Neural progenitor cell (in vitro differentiated cells): ENCODE measurements around the gene CD80. TPM values are rescaled to one million over a fixed set of nuclear protein-coding genes. Genes with fewer than 3 reads are reported as not detected.

Source experiments
- DNase-seq: peaks from one replicate; pipeline ENCODE4 v3.0.0-alpha.2; 2016; ENCODE audit warnings: low spot score
- H2AFZ ChIP-seq: fragments of 200-600 bp; sonication (generic); replicated peaks from 2 replicates; pipeline ENCODE4 v1.6.1; 2016; ENCODE audit warnings: antibody characterized with exemption
- H3F3A ChIP-seq: fragments of 200-600 bp; sonication (generic); 2 replicates; pipeline ENCODE4 v1.6.1; 2016; ENCODE audit warnings: antibody characterized with exemption, low read depth
- H3K27ac ChIP-seq: fragments of 200-600 bp; sonication (generic); 2 replicates; pipeline ENCODE4 v1.5.1; 2016; ENCODE audit warnings: mild to moderate bottlenecking
- H3K27me3 ChIP-seq: fragments of 200-600 bp; sonication (generic); 2 replicates; pipeline ENCODE4 v1.6.1; 2016; ENCODE audit warnings: mild to moderate bottlenecking, moderate library complexity
- H3K36me3 ChIP-seq: fragments of 200-600 bp; sonication (generic); 2 replicates; pipeline ENCODE4 v1.5.1; 2016
- H3K4me1 ChIP-seq: fragments of 200-600 bp; sonication (generic); 2 replicates; pipeline ENCODE4 v1.6.1; 2016; ENCODE audit warnings: mixed run types
- H3K4me2 ChIP-seq: fragments of 200-600 bp; sonication (generic); 2 replicates; pipeline ENCODE4 v1.6.1; 2016
- H3K4me3 ChIP-seq: fragments of 200-600 bp; sonication (generic); 2 replicates; pipeline ENCODE4 v1.5.1; 2016
- H3K79me2 ChIP-seq: fragments of 200-600 bp; sonication (generic); 2 replicates; pipeline ENCODE4 v1.6.1; 2016; ENCODE audit warnings: low read depth
- H3K9ac ChIP-seq: fragments of 200-600 bp; sonication (generic); 2 replicates; pipeline ENCODE4 v1.6.1; 2016
- H3K9me3 ChIP-seq: fragments of 200-600 bp; sonication (generic); 2 replicates; pipeline ENCODE4 v1.5.1; 2016; ENCODE audit warnings: low read depth
- H4K20me1 ChIP-seq: fragments of 200-600 bp; sonication (generic); 2 replicates; pipeline ENCODE4 v1.6.1; 2016; ENCODE audit warnings: low read depth
- H3K27ac Mint-ChIP-seq: 3 replicates; pipeline ENCODE4 v1.8.0; 2021; ENCODE audit warnings: mixed read lengths
- H3K27me3 Mint-ChIP-seq: 2 replicates; pipeline ENCODE4 v1.8.0; 2022; ENCODE audit warnings: low read depth, mild to moderate bottlenecking, inconsistent platforms, moderate library complexity, mixed read lengths; ENCODE audit not compliant: insufficient read depth
- H3K36me3 Mint-ChIP-seq: 3 replicates; pipeline ENCODE4 v1.8.0; 2021; ENCODE audit warnings: mixed read lengths
- H3K4me1 Mint-ChIP-seq: 3 replicates; pipeline ENCODE4 v1.8.0; 2021; ENCODE audit warnings: mixed read lengths
- H3K4me3 Mint-ChIP-seq: 3 replicates; pipeline ENCODE4 v1.8.0; 2021; ENCODE audit warnings: mild to moderate bottlenecking, moderate library complexity, mixed read lengths
- H3K9me3 Mint-ChIP-seq: 3 replicates; pipeline ENCODE4 v1.8.0; 2020; ENCODE audit warnings: mixed read lengths
- CTCF ChIP-seq: fragments of 200-600 bp; sonication (generic); IDR thresholded peaks from 2 replicates; pipeline ENCODE4 v1.5.1; 2017; ENCODE audit warnings: antibody characterized with exemption, mild to moderate bottlenecking
- EZH2 ChIP-seq: fragments of 200-600 bp; sonication (generic); IDR thresholded peaks from 2 replicates; pipeline ENCODE4 v1.6.1; 2017; ENCODE audit warnings: antibody characterized with exemption, mild to moderate bottlenecking, moderate library complexity
- EZH2phosphoT487 ChIP-seq: fragments of 200-600 bp; sonication (generic); IDR thresholded peaks from 2 replicates; pipeline ENCODE4 v1.6.1; 2017; ENCODE audit warnings: antibody characterized with exemption
- total RNA-seq: library from RNA; depleted of rRNA; stranded (reverse); fragments of >200 nt; gene quantifications from 2 replicates; pipeline ENCODE4 v1.2.3, GENCODE V29; 2015; ENCODE audit warnings: low replicate concordance

The CD80 gene
- total RNA-seq, 1 donor from 2014 or later, result 0.30 TPM

GRCh38 chr3:119500265-119500664, 59.1 kb downstream of the CD80 start:
- Histone ChIP-seq H3K27me3 (no peaks in the 10 kb centered on the region), H3K27ac (no peak overlapping the region), H3K79me2 (peaks cover 51% of the 10 kb centered on the region), H3K4me1 (peaks cover 19% of the 10 kb centered on the region), H3F3A (peaks cover 6% of the 10 kb centered on the region), H3K4me2 (peak overlapping the region; percentile 93), H3K9me3 (no peaks in the 10 kb centered on the region), H3K9ac (peak overlapping the region; percentile 40), H3K4me3 (peak overlapping the region; percentile 67), H4K20me1 (peaks cover 15% of the 10 kb centered on the region), H3K36me3 (no peaks in the 10 kb centered on the region), H2AFZ (no peak overlapping the region)
- no peaks in the 10 kb centered on the region for H3K9me3 Mint-ChIP-seq
- peak overlapping the region; percentile 99 for H3K4me3 Mint-ChIP-seq
- H3K27ac Mint-ChIP-seq, result no peak overlapping the region
- peaks cover 2% of the 10 kb centered on the region for H3K27me3 Mint-ChIP-seq
- TF ChIP-seq EZH2 (no peak), CTCF (no peak), EZH2phosphoT487 (no peak)
- H3K36me3 Mint-ChIP-seq, result peaks cover 4% of the 10 kb centered on the region
- peaks cover 19% of the 10 kb centered on the region for H3K4me1 Mint-ChIP-seq
- DNase-seq, result no peak

GRCh38 chr3:119498186-119499011, 61.0 kb downstream of the CD80 start, which contains the start of gene TIMMDC1:
Gene TIMMDC1 (plus strand): TSS chr3:119498547. CDS start chr3:119498734, 187 bp downstream.
- H3K27me3 Mint-ChIP-seq, result peaks cover 2% of the 10 kb centered on the region
- H3K27ac Mint-ChIP-seq, result peak within 1 kb of the TSS; percentile 97
- H3K4me3 Mint-ChIP-seq, result peak within 1 kb of the TSS; percentile 99
- H3K36me3 Mint-ChIP-seq, result no peaks in the 10 kb centered on the region
- TF ChIP-seq EZH2, result peak; percentile 50
- TF ChIP-seq EZH2phosphoT487, result no peak
- TF ChIP-seq CTCF, result no peak
- H2AFZ ChIP-seq, result peak within 1 kb of the TSS; percentile 84
- peak within 1 kb of the TSS; percentile 93 for H3K4me2 ChIP-seq
- no peaks in the 10 kb centered on the region for H3K27me3 ChIP-seq
- H3K4me1 Mint-ChIP-seq, result peaks cover 19% of the 10 kb centered on the region
- H3K4me3 ChIP-seq, result peak within 1 kb of the TSS; percentile 67
- DNase-seq, result peak; percentile 98
- H3K36me3 ChIP-seq, result no peaks in the 10 kb centered on the region
- peak within 1 kb of the TSS; percentile 80 for H3K9ac ChIP-seq
- H3K4me1 ChIP-seq, result peaks cover 19% of the 10 kb centered on the region
- peaks cover 51% of the 10 kb centered on the region for H3K79me2 ChIP-seq
- H3F3A ChIP-seq, result peaks cover 6% of the 10 kb centered on the region
- no peaks in the 10 kb centered on the region for H3K9me3 Mint-ChIP-seq
- H3K27ac ChIP-seq, result peak within 1 kb of the TSS; percentile 76
- no peaks in the 10 kb centered on the region for H3K9me3 ChIP-seq
- peaks cover 15% of the 10 kb centered on the region for H4K20me1 ChIP-seq

- no peaks in the 10 kb centered on the region for H3K9me3 ChIP-seq
- H3K4me2 ChIP-seq, result peak overlapping the region; percentile 93
- Mint-ChIP-seq H3K27me3 (peaks cover 2% of the 10 kb centered on the region), H3K9me3 (no peaks in the 10 kb centered on the region), H3K36me3 (peaks cover under 1% of the 10 kb centered on the region), H3K4me1 (peaks cover 19% of the 10 kb centered on the region), H3K27ac (peak overlapping the region; percentile 97), H3K4me3 (peak overlapping the region; percentile 99)
- H2AFZ ChIP-seq, result peak overlapping the region; percentile 84
- H3K79me2 ChIP-seq, result peaks cover 51% of the 10 kb centered on the region
- H3K27me3 ChIP-seq, result no peaks in the 10 kb centered on the region
- H3K36me3 ChIP-seq, result no peaks in the 10 kb centered on the region
- H3F3A ChIP-seq, result peaks cover 6% of the 10 kb centered on the region
- no peak overlapping the region for H3K27ac ChIP-seq
- H3K4me1 ChIP-seq, result peaks cover 19% of the 10 kb centered on the region
- H3K9ac ChIP-seq, result peak overlapping the region; percentile 63
- H4K20me1 ChIP-seq, result peaks cover 15% of the 10 kb centered on the region
- DNase-seq, result peak; percentile 25
- peak overlapping the region; percentile 67 for H3K4me3 ChIP-seq
- TF ChIP-seq EZH2phosphoT487 (no peak), CTCF (no peak), EZH2 (no peak)
Observed at GRCh38 chr3:119497820-119498185, 61.6 kb downstream of the CD80 start.
